ENCODE results near the gene NME3. TPM values are rescaled to one million over a fixed set of nuclear protein-coding genes. Genes with fewer than 3 reads are reported as not detected.
A peak's percentile ranks its signal among the peaks of the same experiment; 100 is the strongest.

NME3 gene
- total RNA-seq, 4 donors from 2014 or later: 69.3 to 150 (median 126) TPM

DNA sequence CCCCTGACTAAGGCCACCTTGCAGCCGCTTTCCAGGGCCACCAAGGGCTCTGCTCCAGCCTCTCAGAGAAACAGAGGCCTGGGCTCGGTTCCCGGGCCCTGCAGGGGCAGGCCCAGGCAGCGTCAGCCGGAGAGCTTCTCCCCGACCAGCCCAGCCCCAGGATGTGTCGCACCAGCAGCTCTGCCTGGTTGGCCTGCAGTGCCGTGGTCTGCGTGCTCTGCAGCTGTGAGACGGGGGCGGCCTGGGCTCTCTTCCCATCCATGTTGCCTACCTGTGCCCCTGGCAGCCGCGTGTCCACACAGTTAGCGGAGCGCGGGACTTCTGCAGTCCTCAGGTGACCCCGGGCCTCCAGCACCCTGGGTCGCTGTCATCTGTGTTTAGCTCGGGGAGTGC is 17.4 kb upstream of the NME3 start:
- TF ChIP-seq POLR2A (IDR thresholded peaks at IDR 0.05): no peak
- TF ChIP-seq, protein P1, sequence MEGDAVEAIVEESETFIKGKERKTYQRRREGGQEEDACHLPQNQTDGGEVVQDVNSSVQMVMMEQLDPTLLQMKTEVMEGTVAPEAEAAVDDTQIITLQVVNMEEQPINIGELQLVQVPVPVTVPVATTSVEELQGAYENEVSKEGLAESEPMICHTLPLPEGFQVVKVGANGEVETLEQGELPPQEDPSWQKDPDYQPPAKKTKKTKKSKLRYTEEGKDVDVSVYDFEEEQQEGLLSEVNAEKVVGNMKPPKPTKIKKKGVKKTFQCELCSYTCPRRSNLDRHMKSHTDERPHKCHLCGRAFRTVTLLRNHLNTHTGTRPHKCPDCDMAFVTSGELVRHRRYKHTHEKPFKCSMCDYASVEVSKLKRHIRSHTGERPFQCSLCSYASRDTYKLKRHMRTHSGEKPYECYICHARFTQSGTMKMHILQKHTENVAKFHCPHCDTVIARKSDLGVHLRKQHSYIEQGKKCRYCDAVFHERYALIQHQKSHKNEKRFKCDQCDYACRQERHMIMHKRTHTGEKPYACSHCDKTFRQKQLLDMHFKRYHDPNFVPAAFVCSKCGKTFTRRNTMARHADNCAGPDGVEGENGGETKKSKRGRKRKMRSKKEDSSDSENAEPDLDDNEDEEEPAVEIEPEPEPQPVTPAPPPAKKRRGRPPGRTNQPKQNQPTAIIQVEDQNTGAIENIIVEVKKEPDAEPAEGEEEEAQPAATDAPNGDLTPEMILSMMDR (IDR thresholded peaks at IDR 0.05): no peak
- Histone ChIP-seq H3K4me3 (no peak overlapping the region), H3K27me3 (no peaks in the 10 kb centered on the region), H3K27ac (no peak overlapping the region), H3K36me3 (peaks cover 0 to 43% (median 0%) of the 10 kb centered on the region in 3 donors), H3K4me1 (peaks cover 0 to 14% (median 0%) of the 10 kb centered on the region in 4 donors), H3K9me3 (no peaks in the 10 kb centered on the region)
- DNase-seq: no peak

DNA sequence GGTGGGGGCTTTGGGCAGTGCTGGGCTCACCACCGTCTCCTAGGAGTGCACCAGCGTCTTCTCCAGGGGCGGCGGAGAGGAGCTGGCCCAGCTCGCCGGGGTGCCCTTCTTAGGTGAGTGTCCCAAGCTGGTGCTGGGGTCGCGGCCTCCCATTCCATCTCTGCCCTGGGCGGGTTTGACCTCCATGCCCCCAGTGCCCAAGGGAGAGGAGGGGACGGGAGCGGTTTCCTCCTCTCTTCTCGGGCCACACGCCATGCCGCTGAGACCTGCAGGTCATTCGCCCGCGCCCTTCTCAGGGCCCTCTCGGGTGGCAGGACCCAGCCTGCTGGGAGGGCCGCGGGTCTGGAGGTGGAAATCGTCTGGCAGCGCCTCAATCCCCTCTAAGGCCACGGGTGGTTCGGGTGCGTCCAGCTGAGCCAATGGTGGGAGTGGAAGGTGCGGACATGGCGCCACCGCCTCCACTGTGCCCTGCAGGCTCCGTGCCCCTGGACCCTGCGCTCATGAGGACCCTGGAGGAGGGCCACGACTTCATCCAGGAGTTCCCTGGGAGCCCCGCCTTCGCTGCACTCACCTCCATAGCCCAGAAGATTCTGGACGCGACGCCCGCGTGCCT is 16.9 kb upstream of the NME3 start:
- Histone ChIP-seq H3K9me3 (no peaks in the 10 kb centered on the region), H3K27ac (no peak overlapping the region), H3K4me1 (peaks cover 0 to 17% (median 0%) of the 10 kb centered on the region in 4 donors), H3K27me3 (no peaks in the 10 kb centered on the region), H3K36me3 (peaks cover 0 to 43% (median 0%) of the 10 kb centered on the region in 3 donors), H3K4me3 (no peak overlapping the region)
- no peak for TF ChIP-seq POLR2A (IDR thresholded peaks at IDR 0.05)
- TF ChIP-seq, protein P1 (IDR thresholded peaks at IDR 0.05): no peak
- no peak for DNase-seq

DNA sequence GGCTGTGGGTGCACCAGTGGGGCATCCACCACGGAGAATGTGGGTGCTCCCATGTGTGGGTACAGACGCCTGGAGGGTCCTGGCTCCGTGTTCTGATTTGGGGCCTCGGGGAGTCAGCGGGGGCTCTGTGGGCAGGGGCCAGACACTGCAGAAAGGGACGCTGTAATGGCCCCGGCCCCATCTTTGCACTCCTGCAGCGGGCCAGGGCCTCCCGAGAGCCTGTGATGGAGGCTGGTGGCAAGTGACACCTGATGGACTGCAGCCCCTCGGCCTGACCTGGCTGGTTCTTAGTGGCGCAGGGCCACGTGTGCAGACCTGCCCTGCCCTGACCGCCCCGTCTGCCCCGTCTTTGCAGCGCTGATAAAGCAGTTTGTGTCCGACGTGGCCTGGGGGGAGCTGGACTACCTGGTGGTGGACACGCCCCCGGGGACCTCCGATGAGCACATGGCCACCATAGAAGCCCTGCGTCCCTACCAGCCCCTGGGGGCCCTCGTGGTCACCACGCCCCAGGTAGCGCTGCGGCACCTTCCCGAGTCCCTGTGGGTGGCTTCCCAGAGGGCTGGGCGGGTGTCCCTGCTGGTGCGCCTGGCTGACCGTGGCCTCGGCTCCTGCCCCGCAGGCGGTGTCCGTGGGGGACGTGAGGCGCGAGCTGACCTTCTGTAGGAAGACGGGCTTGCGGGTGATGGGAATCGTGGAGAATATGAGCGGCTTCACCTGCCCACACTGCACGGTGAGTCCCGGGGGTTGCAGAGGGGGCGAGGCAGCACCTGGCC is 16.2 kb upstream of the NME3 start:
- H3K27ac ChIP-seq: no peak overlapping the region
- TF ChIP-seq POLR2A (IDR thresholded peaks at IDR 0.05): no peak
- TF ChIP-seq, protein P1 (IDR thresholded peaks at IDR 0.05): no peak
- H3K36me3 ChIP-seq: peaks cover 0 to 43% (median 0%) of the 10 kb centered on the region in 3 donors
- peak in 1 of 3 donors; percentile 45 for DNase-seq
- peaks cover 0 to 17% (median 0%) of the 10 kb centered on the region in 4 donors for H3K4me1 ChIP-seq
- H3K4me3 ChIP-seq: no peak overlapping the region
- no peaks in the 10 kb centered on the region for H3K27me3 ChIP-seq
- H3K9me3 ChIP-seq: no peaks in the 10 kb centered on the region

DNA sequence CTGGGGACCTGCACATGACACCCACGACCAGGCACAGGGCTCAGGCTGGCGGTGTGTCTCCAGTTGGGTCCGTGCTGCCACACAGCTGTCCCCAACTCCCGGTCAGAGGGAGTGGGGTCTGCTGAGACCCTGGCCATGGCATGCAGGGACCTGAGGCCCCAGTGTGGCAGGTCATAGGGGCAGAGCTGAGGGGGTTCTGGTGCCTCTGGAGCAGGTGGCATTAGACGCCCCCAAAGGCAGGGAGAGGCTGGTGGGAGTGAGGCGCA is 15.6 kb upstream of the NME3 start:
- no peaks in the 10 kb centered on the region for H3K9me3 ChIP-seq
- H3K4me3 ChIP-seq: no peak overlapping the region
- no peak overlapping the region for H3K27ac ChIP-seq
- H3K27me3 ChIP-seq: no peaks in the 10 kb centered on the region
- DNase-seq: no peak
- TF ChIP-seq POLR2A (IDR thresholded peaks at IDR 0.05): no peak
- TF ChIP-seq, protein P1 (IDR thresholded peaks at IDR 0.05): no peak
- H3K36me3 ChIP-seq: peaks cover 0 to 41% (median 0%) of the 10 kb centered on the region in 3 donors
- peaks cover 0 to 17% (median under 1%) of the 10 kb centered on the region in 4 donors for H3K4me1 ChIP-seq

DNA sequence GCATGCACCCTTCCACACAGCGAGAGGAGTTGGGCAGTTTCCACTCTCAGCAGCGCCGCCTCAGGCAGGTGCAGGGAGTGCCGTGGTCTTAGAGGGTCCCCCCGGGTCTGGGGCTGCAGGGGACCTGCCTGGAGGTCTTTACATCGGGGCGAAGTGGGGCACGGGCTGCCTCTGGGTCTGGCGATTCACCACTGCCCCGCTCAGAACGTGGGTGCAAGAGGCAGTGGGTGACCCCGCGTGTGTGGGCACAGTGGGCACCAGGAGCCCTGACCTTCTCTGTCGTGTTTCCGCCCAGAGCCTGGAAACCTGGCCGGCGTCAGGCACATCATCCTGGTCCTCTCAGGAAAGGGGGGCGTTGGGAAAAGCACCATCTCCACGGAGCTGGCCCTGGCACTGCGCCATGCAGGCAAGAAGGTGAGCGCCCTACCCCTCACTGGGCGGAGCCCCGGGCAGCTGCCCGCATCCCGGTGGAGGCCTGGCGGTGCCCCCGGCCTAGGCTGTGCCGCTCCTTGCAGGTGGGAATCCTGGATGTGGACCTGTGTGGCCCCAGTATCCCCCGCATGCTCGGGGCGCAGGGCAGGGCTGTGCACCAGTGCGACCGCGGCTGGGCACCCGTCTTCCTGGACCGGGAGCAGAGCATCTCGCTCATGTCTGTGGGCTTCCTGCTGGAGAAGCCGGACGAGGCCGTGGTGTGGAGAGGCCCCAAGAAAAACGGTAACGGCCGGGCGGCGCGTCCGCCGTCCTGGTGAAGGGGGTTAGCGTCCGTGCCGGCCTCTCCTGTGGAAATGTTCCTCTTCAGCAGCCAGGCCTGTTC is 15.1 kb upstream of the NME3 start:
- Histone ChIP-seq H3K4me1 (peaks cover under 1 to 20% (median 4%) of the 10 kb centered on the region in 4 donors), H3K27me3 (no peaks in the 10 kb centered on the region), H3K4me3 (no peak overlapping the region), H3K9me3 (no peaks in the 10 kb centered on the region), H3K27ac (no peak overlapping the region), H3K36me3 (peaks cover 0 to 36% (median 0%) of the 10 kb centered on the region in 3 donors)
- no peak for TF ChIP-seq POLR2A (IDR thresholded peaks at IDR 0.05)
- TF ChIP-seq, protein P1 (IDR thresholded peaks at IDR 0.05): no peak
- peak in 1 of 3 donors; percentile 46 for DNase-seq

All from Peyer's patch (tissue), 4 donors.